IMR-90 (cell line): Measurements from ENCODE around the gene NDUFA13. TPM values are rescaled to one million over a fixed set of nuclear protein-coding genes. Genes with fewer than 3 reads are reported as not detected.

Source experiments
- ATAC-seq: fragments of 200-7000 bp; cut with Tn5 transposase; 2 replicates; pipeline ENCODE4 v1.9.1; 2020; ENCODE audit warnings: low read depth, mild to moderate bottlenecking, moderate library complexity
- Bru-seq: library from RNA; stranded (reverse); fragments of 400-500 nt; gene quantifications from one replicate; lab custom pipeline; 2021; lab: Mats Ljungman, UMichigan
- BruChase-seq, 2 experiments: library from RNA; stranded (reverse); fragments of 400-500 nt; gene quantifications; one replicate each; lab custom pipeline; 2021; lab: Mats Ljungman, UMichigan
- BruUV-seq: library from RNA; stranded (reverse); fragments of 400-500 nt; replicated peaks from 2 replicates; lab custom pipeline; 2021; lab: Mats Ljungman, UMichigan
- CTCF ChIA-PET: fragments of 300-600 bp; formaldehyde crosslinking; extraction: SDS; loops from one replicate; lab custom pipeline; 2021; ENCODE audit warnings: antibody characterized with exemption; lab: Yijun Ruan, JAX
- POLR2A ChIA-PET: fragments of 300-600 bp; sonication (Branson Sonifier 250); formaldehyde crosslinking; loops from one replicate; lab custom pipeline; 2022; ENCODE audit warnings: antibody characterized with exemption; ENCODE audit not compliant: unreplicated experiment; lab: Charles Lee
- DNase-seq: peaks from one replicate; pipeline ENCODE4 v3.0.0; 2013
- H2AFZ ChIP-seq: replicated peaks from 2 replicates; pipeline ENCODE3; 2013; ENCODE audit warnings: low read length, mild to moderate bottlenecking; ENCODE audit not compliant: poor library complexity
- H2AK5ac ChIP-seq: 2 replicates; pipeline ENCODE4 v1.6.1; 2013; ENCODE audit warnings: low read depth, low read length, inconsistent platforms
- H2AK9ac ChIP-seq: replicated peaks from 2 replicates; pipeline ENCODE3; 2013; ENCODE audit warnings: mild to moderate bottlenecking, low read depth, low read length, moderate library complexity; ENCODE audit not compliant: poor library complexity
- H2BK120ac ChIP-seq: 2 replicates; pipeline ENCODE4 v1.6.1; 2013; ENCODE audit warnings: low read depth, low read length, inconsistent platforms
- H2BK15ac ChIP-seq: 3 replicates; pipeline ENCODE4 v1.6.1; 2013; ENCODE audit warnings: low read depth, low read length, inconsistent platforms
- H2BK20ac ChIP-seq: 2 replicates; pipeline ENCODE4 v1.6.1; 2013; ENCODE audit warnings: low read depth, mild to moderate bottlenecking, inconsistent platforms, low read length, moderate library complexity
- H2BK5ac ChIP-seq: 2 replicates; pipeline ENCODE4 v1.6.1; 2013; ENCODE audit warnings: mild to moderate bottlenecking, low read depth, low read length, inconsistent platforms; ENCODE audit not compliant: poor library complexity, severe bottlenecking
- H3K14ac ChIP-seq: replicated peaks from 2 replicates; pipeline ENCODE4 v1.6.1; 2013; ENCODE audit warnings: low read depth, low read length, inconsistent platforms
- H3K18ac ChIP-seq: 2 replicates; pipeline ENCODE4 v1.6.1; 2013; ENCODE audit warnings: low read depth, low read length, control low read depth
- H3K23ac ChIP-seq: 2 replicates; pipeline ENCODE4 v1.6.1; 2013; ENCODE audit warnings: low read depth, low read length, inconsistent platforms
- H3K27ac ChIP-seq: 2 replicates; pipeline ENCODE4 v1.5.1; 2013; ENCODE audit warnings: mild to moderate bottlenecking, control low read depth, low read length; ENCODE audit not compliant: insufficient read depth
- H3K27me3 ChIP-seq: 2 replicates; pipeline ENCODE4 v1.6.1; 2013; ENCODE audit warnings: low read length; ENCODE audit not compliant: control insufficient read depth, insufficient read depth
- H3K36me3 ChIP-seq: 2 replicates; pipeline ENCODE4 v1.6.1; 2013; ENCODE audit warnings: low read length, mixed read lengths; ENCODE audit not compliant: control insufficient read depth, insufficient read depth
- H3K4ac ChIP-seq: 2 replicates; pipeline ENCODE4 v1.6.1; 2013; ENCODE audit warnings: low read depth, low read length, inconsistent platforms
- H3K4me1 ChIP-seq: 2 replicates; pipeline ENCODE4 v1.6.1; 2013; ENCODE audit warnings: low read length, mixed read lengths; ENCODE audit not compliant: control insufficient read depth, insufficient read depth
- H3K4me2 ChIP-seq: 2 replicates; pipeline ENCODE4 v1.6.1; 2013; ENCODE audit warnings: low read depth, mild to moderate bottlenecking, control low read depth, low read length, moderate library complexity
- H3K4me3 ChIP-seq: 2 replicates; pipeline ENCODE4 v1.5.1; 2013; ENCODE audit warnings: low read depth, mild to moderate bottlenecking, control low read depth, low read length, moderate library complexity; ENCODE audit not compliant: insufficient read depth
- H3K56ac ChIP-seq: 2 replicates; pipeline ENCODE4 v1.6.1; 2013; ENCODE audit warnings: low read length, inconsistent platforms; ENCODE audit not compliant: insufficient read depth; ENCODE audit errors: extremely low read depth
- H3K79me1 ChIP-seq, 2 experiments: 2 replicates each; pipeline ENCODE4 v1.6.1; 2013; ENCODE audit warnings: low read length in 2 of 2, inconsistent platforms in 1 of 2, low read depth in 1 of 2
- H3K9ac ChIP-seq: 2 replicates; pipeline ENCODE4 v1.6.1; 2013; ENCODE audit warnings: low read depth, low read length, control low read depth
- H3K9me1 ChIP-seq: 2 replicates; pipeline ENCODE4 v1.6.1; 2013; ENCODE audit warnings: low read length, inconsistent platforms; ENCODE audit not compliant: insufficient read depth
- H3K9me3 ChIP-seq: 2 replicates; pipeline ENCODE4 v1.6.1; 2013; ENCODE audit warnings: low read length; ENCODE audit not compliant: control insufficient read depth, insufficient read depth
- H4K20me1 ChIP-seq: 2 replicates; pipeline ENCODE4 v1.6.1; 2013; ENCODE audit warnings: low read length, inconsistent platforms; ENCODE audit not compliant: insufficient read depth
- H4K5ac ChIP-seq: 2 replicates; pipeline ENCODE4 v1.6.1; 2013; ENCODE audit warnings: mild to moderate bottlenecking, low read depth, low read length, control low read depth
- H4K8ac ChIP-seq, 2 experiments: 2 replicates each; pipeline ENCODE4 v1.6.1; 2013; ENCODE audit warnings: low read depth in 2 of 2, low read length in 2 of 2, control low read depth in 1 of 2, inconsistent platforms in 1 of 2
- H4K91ac ChIP-seq: 2 replicates; pipeline ENCODE4 v1.6.1; 2013; ENCODE audit warnings: low read depth, low read length, inconsistent platforms; ENCODE audit not compliant: insufficient read depth
- BHLHE40 ChIP-seq: fragments of 150-350 bp; IDR thresholded peaks from 2 replicates; pipeline ENCODE4 v1.6.1; 2016; ENCODE audit warnings: mild to moderate bottlenecking, low read depth, low read length
- CEBPB ChIP-seq: IDR thresholded peaks from 2 replicates; pipeline ENCODE4 v1.6.1; 2012; ENCODE audit warnings: low read depth, low read length, improper control_type of control experiment
- FOS ChIP-seq: fragments of 150-350 bp; IDR thresholded peaks from 2 replicates; pipeline ENCODE4 v1.6.1; 2016; ENCODE audit warnings: low read depth, low read length
- MAFK ChIP-seq: IDR thresholded peaks from 2 replicates; pipeline ENCODE4 v1.6.1; 2012; ENCODE audit warnings: low read depth, low read length, improper control_type of control experiment
- NFE2L2 ChIP-seq: fragments of 150-350 bp; IDR thresholded peaks from 2 replicates; pipeline ENCODE4 v1.6.1; 2016; ENCODE audit warnings: low read depth, mild to moderate bottlenecking, low read length
- POLR2A ChIP-seq: IDR thresholded peaks from 2 replicates; pipeline ENCODE4 v1.6.1; 2012; ENCODE audit warnings: mild to moderate bottlenecking, low read depth, low read length
- RFX5 ChIP-seq: IDR thresholded peaks from 2 replicates; pipeline ENCODE4 v1.8.0; 2012; ENCODE audit warnings: low read depth, mild to moderate bottlenecking, low read length, moderate library complexity
- SMC3 ChIP-seq: fragments of 150-350 bp; IDR thresholded peaks from 2 replicates; pipeline ENCODE4 v1.6.1; 2016; ENCODE audit warnings: low read depth, mild to moderate bottlenecking, antibody characterized with exemption, low read length, moderate library complexity
- WGBS, 2 experiments: methylation state at CpG; one replicate each; pipeline versions ENCODE4 v1.1.5 to v1.1.7; 2013; ENCODE audit warnings: missing lambda C conversion rate in 2 of 2; ENCODE audit not compliant: insufficient read length in 1 of 2; ENCODE audit errors: extremely low coverage in 2 of 2; 5-methylcytosine and 5-hydroxymethylcytosine counted together
- dilution Hi-C: fragments of 300-500 bp; cut with HindIII; formaldehyde crosslinking; loops from one replicate; pipeline ENCODE4 v1.14.3; 2018; ENCODE audit warnings: low sequenced_read_pairs; ENCODE audit not compliant: unreplicated experiment
- in situ Hi-C: fragments of 300-500 bp; cut with MboI; formaldehyde crosslinking; loops from 3 replicates; pipeline ENCODE4 v1.14.3; 2019; ENCODE audit warnings: low sequenced_read_pairs, inconsistent platforms, mixed read lengths
- intact Hi-C: fragments of 100-400 bp; cut with micrococcal nuclease; formaldehyde crosslinking; loops from 2 replicates; pipeline ENCODE4 v1.10.0; 2022
- long read RNA-seq: library from polyadenylated mRNA; unstranded; transcript quantifications from one replicate; pipeline ENCODE4 v2.0.0, GENCODE V29; 2021; ENCODE audit not compliant: unreplicated experiment
- polyA plus RNA-seq, 3 experiments: library from polyadenylated mRNA; depleted of rRNA; stranded (reverse); fragments of >200 nt; gene quantifications; 2 replicates each; pipeline ENCODE4 v1.2.3, GENCODE V29; 2012; ENCODE audit warnings: low replicate concordance in 1 of 3
- total RNA-seq: library from RNA; depleted of rRNA; stranded (reverse); fragments of >200 nt; gene quantifications from 2 replicates; pipeline ENCODE4 v1.2.3, GENCODE V29; 2012; rRNA removed
- TF ChIP-seq, protein P1 (sequence below): conservative IDR thresholded peaks from 2 replicates; pipeline ENCODE4 v1.5.1; 2012; ENCODE audit warnings: mild to moderate bottlenecking, low read depth, low read length, improper control_type of control experiment
- TF ChIP-seq, protein P2 (sequence below): fragments of 150-350 bp; IDR thresholded peaks from 2 replicates; pipeline ENCODE4 v1.6.1; 2017; ENCODE audit warnings: mild to moderate bottlenecking, antibody characterized with exemption, low read length, low read depth

Gene NDUFA13
- total RNA-seq (30.6 and 33.6 TPM in 2 replicates), polyA plus RNA-seq (2012; rRNA removed) (667 and 912 TPM in 2 replicates), Bru-seq, nascent RNA (percentile 96 among the genes with signal in this experiment), BruChase-seq, experiment 1, labeled RNA remaining after a 6-hour chase (percentile 94 among the genes with signal in this experiment), BruChase-seq, experiment 2, labeled RNA remaining after a 2-hour chase (percentile 93 among the genes with signal in this experiment)
- 91.5 and 373 TPM in 2 replicates for polyA plus RNA-seq (2012; cell fraction: cytosol; rRNA removed)
- 118 and 386 TPM in 2 replicates for polyA plus RNA-seq (2012; cell fraction: nucleus; rRNA removed; ENCODE audit: low replicate concordance)
- long read RNA-seq, transcript NDUFA13-204 (5 exons, 991 nt), result major isoform, 189 of 209 reads
- long read RNA-seq, partial matches to known transcripts, result 20 of 209 reads
- long read RNA-seq, other reads (novel, unspliced or antisense), result 0 of 209 reads

DNA sequence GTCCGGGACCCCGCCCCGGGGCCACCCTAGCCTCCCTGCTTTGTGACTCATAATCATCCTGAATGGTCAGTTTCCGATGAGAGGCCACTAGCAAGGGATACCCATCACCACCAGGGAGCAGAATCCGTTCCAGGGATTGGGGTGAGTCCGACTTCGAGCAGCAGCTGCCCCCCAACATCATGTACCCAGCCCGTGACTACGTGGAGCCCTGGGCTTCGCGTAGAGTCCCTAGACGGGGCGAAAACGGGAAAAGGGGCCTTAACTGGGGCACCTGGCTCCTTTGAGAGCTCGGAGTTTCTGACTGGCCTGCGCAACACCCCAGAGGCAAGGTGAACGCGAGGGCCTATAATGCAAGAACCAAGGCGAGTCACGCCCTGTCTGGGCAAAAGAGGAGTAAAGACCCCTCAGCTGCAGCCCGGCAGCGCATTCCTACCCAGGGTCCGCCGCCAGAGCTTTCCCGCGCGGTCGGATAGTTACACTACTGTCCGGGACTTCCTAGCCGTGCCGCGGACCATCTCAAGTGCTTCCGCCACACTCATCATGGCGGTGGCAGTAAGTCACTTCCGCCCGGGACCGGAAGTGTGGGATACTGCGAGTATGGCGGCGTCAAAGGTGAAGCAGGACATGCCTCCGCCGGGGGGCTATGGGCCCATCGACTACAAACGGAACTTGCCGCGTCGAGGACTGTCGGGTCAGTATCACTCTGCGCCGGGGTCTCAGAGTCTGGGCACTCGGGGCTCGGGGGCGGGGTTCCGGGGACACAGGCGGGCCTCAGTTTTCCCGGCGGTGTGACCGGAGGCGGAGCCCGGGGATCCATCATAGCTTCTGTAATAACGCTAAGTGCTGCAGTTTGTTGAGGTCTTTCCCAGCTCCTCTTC, at the start of gene NDUFA13:
NDUFA13 (plus strand) TSS at position 584 of the 878 bp plus-strand sequence; CDS start at position 598, 14 bp downstream.
- 6% methylated on average over 41 of the region's 61 CpGs; no CpG with 5 or more reads in 1 of the 2 experiments for WGBS, 2 experiments
- Histone ChIP-seq H3K36me3 (peaks cover 9% of the 10 kb centered on the region), H3K56ac (peak within 1 kb of the TSS; percentile 79), H4K5ac (peak within 1 kb of the TSS; percentile 88), H2BK5ac (peak within 1 kb of the TSS; percentile 68), H3K14ac (peak within 1 kb of the TSS; percentile 92), H3K9me1 (peaks cover under 1% of the 10 kb centered on the region; the same call in 1 of the 2 replicates), H2BK20ac (no peak within 1 kb of the TSS), H3K23ac (peak within 1 kb of the TSS; percentile 87), H4K91ac (peak within 1 kb of the TSS; percentile 82), H3K18ac (peak within 1 kb of the TSS; percentile 63), H4K20me1 (peaks cover 4% of the 10 kb centered on the region; the same call in 1 of the 2 replicates), H2AK5ac (peak within 1 kb of the TSS; percentile 89), H2AFZ (peak within 1 kb of the TSS; percentile 99), H3K79me1 (peaks cover 22 to 57% of the 10 kb centered on the region in 2 experiments), H4K8ac (peak within 1 kb of the TSS; percentile 98), H3K27me3 (no peaks in the 10 kb centered on the region), H3K9me3 (0 out of 2 replicates have a peak, but pooled peaks cover 3% of the 10 kb centered on the region), H3K4me1 (peaks cover 5% of the 10 kb centered on the region; the same call in 1 of the 2 replicates), H3K27ac (peak within 1 kb of the TSS; percentile 81), H2BK15ac (no peak within 1 kb of the TSS; the same call in 1 of the 3 replicates), H2AK9ac (peak within 1 kb of the TSS; percentile 98), H3K9ac (peak within 1 kb of the TSS; percentile 84), H3K4me2 (peak within 1 kb of the TSS; percentile 81), H3K4ac (peak within 1 kb of the TSS; percentile 94), H3K4me3 (peak within 1 kb of the TSS; percentile 60), H2BK120ac (peak within 1 kb of the TSS; percentile 71; the same call in 1 of the 2 replicates)
- BruUV-seq, result no TSS peak
- DNase-seq (peak; percentile 90), ATAC-seq (peak; percentile 92)
- intact Hi-C loops (no loop called here), in situ Hi-C loops (no loop called here), dilution Hi-C loops (no loop called here)
- ChIA-PET CTCF (interaction anchor here (0.8 kb wide), 1 partner anchor 38 kb away, joined by 3 read pairs; no protein-coding TSS in a partner anchor), POLR2A (no interaction called here)
- TF ChIP-seq POLR2A (peak; percentile 72), RFX5 (no peak), NFE2L2 (no peak), SMC3 (no peak), CEBPB (no peak), BHLHE40 (no peak; the same call in 1 of the 2 replicates), MAFK (no peak), FOS (no peak)
- TF ChIP-seq, protein P1, sequence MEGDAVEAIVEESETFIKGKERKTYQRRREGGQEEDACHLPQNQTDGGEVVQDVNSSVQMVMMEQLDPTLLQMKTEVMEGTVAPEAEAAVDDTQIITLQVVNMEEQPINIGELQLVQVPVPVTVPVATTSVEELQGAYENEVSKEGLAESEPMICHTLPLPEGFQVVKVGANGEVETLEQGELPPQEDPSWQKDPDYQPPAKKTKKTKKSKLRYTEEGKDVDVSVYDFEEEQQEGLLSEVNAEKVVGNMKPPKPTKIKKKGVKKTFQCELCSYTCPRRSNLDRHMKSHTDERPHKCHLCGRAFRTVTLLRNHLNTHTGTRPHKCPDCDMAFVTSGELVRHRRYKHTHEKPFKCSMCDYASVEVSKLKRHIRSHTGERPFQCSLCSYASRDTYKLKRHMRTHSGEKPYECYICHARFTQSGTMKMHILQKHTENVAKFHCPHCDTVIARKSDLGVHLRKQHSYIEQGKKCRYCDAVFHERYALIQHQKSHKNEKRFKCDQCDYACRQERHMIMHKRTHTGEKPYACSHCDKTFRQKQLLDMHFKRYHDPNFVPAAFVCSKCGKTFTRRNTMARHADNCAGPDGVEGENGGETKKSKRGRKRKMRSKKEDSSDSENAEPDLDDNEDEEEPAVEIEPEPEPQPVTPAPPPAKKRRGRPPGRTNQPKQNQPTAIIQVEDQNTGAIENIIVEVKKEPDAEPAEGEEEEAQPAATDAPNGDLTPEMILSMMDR, result 0 out of 2 replicates have a peak, but pooled peaks have one; percentile 2
- TF ChIP-seq, protein P2, sequence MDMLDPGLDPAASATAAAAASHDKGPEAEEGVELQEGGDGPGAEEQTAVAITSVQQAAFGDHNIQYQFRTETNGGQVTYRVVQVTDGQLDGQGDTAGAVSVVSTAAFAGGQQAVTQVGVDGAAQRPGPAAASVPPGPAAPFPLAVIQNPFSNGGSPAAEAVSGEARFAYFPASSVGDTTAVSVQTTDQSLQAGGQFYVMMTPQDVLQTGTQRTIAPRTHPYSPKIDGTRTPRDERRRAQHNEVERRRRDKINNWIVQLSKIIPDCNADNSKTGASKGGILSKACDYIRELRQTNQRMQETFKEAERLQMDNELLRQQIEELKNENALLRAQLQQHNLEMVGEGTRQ, result 0 out of 2 replicates have a peak, but pooled peaks have one; percentile 26
